HG03139 (cell line): ENCODE data around the gene OXA1L.
"Not testable (repeated sequence)": the region's sequence is repeated elsewhere in the genome, so short reads cannot be mapped to it uniquely, and the experiment has no call there.

Experiments used
- ATAC-seq: cut with Tn5 transposase; IDR thresholded peaks from one replicate; pipeline ENCODE4 v1.9.1; 2021; ENCODE audit not compliant: unreplicated experiment

Gene OXA1L

DNA sequence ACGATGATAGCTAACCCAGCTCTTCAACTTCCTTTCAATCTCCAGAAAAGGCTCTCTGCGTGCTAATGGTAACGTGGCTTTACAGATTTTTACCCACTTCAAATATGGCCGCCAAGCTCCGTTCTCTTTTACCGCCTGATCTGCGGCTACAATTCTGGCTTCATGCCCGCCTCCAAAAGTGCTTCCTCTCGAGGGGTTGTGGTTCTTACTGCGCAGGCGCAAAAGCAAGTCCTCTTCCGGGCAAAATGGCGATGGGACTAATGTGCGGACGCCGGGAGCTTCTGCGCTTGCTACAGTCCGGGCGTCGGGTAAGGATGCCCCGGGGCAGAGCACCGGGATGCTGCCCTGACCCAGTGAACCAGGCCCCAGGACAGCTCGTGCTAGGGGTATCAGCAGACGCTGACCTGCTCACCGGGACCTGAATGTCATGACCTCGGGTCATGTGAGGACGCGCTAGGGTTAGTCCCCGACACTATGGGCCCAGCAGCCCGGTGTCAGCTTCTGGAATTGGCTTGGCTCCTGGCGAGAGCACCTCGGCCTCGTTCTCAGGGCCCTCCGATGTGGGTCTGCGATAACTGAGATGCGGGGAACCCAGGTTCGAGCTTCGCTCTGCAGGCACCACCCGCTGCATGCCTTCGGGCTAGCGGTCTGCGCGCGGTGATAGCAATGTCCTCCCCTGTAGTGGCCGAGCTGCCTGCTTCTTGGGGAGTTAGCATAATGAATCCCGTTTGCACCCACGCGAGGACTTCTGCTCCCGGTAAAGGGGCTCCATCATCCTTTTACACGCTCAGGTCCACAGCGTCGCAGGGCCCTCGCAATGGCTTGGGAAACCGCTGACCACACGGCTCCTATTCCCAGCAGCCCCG is at the start of gene OXA1L:
Gene OXA1L (plus strand): TSS at position 232 of the 866 bp plus-strand sequence. CDS start 14 bp downstream, at position 246.
- ATAC-seq, result peak; percentile 64

- no peak for ATAC-seq
Measured at GRCh38 chr14:22718091-22718490, 48.4 kb upstream of the OXA1L start.

GRCh38 chr14:22721213-22721612 is 45.3 kb upstream of the OXA1L start:
- no peak for ATAC-seq

- ATAC-seq, result no peak
Measured at GRCh38 chr14:22723815-22724214, 42.7 kb upstream of the OXA1L start.

DNA sequence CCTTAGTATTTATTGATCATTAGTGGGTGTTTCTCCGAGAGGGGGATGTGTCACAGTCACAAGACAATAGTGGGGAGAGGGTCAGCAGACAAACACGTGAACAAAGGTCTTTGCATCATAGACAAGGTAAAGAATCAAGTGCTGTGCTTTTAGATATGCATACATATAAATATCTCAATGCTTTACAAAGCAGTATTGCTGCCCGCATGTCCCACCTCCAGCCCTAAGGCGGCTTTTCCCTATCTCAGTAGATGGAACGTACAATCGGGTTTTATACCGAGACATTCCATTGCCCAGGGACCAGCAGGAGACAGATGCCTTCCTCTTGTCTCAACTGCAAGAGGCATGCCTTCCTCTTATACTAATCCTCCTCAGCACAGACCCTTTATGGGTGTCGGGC is 41.6 kb upstream of the OXA1L start:
- ATAC-seq, result not testable (repeated sequence)

DNA sequence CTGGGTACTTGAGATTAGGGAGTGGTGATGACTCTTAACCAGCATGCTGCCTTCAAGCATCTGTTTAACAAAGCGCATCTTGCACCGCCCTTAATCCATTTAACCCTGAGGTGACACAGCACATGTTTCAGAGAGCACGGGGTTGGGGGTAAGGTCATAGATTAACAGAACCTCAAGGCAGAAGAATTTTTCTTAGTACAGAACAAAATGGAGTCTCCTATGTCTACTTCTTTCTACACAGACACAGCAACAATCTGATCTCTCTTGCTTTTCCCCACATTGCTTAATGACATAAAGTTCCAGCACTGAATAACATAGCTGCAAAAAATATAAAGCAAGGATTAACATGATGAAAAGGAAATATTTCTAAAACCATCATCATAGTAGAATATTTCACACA is 41.1 kb upstream of the OXA1L start:
- ATAC-seq, result not testable (repeated sequence)

- no peak for ATAC-seq
Measured at GRCh38 chr14:22726012-22726411, 40.5 kb upstream of the OXA1L start.

GRCh38 chr14:22732062-22732461 is 34.4 kb upstream of the OXA1L start:
- ATAC-seq, result not testable (repeated sequence)

DNA sequence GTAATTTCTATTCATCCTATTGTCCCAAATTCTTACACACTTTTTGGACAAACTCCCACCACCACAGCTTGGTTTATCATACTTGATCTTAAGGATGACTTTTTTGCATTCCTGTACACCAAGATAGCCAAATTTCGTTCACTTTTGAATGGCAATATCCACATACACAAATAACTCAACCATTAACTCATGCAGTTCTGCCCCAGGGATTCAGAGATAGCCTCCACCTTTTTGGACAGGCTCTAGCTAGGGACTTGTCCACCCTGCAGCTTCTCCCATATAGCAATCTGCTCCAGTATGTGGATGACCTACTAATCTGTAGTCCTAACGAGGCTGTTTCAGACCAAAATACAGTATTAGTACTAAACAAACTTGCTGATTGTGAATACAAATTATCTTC is 32.7 kb upstream of the OXA1L start:
- ATAC-seq, result no peak

- no peak for ATAC-seq
Measured at GRCh38 chr14:22735096-22735495, 31.4 kb upstream of the OXA1L start.

DNA sequence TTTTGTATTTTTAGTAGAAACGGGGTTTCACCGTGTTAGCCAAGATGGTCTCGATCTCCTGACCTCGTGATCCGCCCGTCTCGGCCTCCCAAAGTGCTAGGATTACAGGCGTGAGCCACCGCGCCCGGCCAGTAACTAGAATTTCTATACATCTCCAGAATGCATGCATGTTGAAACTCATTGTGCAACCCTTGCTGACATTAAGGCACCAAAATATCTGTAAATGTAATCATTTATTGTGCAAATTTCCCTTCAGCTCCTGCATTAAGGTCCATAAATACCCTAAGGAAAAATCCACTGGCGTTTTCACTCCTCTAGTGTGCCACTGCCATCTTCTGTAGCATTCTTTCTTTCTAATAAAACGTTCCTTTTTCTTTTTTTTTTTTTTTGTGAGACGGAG is 30.1 kb upstream of the OXA1L start:
- not testable (repeated sequence) for ATAC-seq

GRCh38 chr14:22737052-22737451 is 29.4 kb upstream of the OXA1L start:
- ATAC-seq, result peak; percentile 63

DNA sequence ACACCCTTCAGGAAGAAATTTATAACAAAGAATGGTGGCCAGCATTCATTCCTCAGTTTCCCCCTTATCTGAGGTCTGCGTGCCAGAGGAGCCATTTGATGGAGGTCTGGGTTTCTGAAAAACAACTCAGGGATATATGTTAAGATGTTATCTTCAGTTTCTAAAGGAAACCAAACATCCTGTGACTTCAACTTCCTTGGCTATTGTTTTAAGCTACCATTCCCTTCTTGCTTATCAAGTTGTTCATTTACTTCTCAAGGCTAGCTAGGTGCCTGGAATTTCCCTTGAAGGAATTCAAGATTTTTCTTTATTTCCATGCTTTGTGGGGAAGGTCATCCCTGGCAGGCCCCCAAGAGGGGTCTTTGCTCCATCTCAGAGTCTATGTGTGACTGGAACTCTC is 27.1 kb upstream of the OXA1L start:
- ATAC-seq, result no peak

GRCh38 chr14:22740020-22740419 is 26.5 kb upstream of the OXA1L start:
- ATAC-seq, result no peak

DNA sequence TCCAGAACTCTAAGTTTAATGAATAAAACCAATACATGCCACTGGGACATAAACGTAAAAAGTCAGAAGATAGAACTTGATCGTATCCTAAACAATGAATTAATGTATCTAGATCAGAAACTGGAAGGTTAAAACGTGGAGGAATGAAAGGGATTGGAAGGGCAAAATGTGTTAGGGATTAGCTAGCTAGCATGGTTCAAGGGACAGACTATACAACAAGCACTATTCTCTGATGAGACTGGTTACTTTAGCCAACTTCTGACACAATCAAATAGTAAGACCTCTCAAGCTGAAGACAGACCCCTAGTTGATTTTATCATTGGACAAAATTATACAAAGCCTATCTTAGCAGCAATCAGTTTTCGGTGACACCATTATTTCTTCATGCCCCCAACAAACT is 18.7 kb upstream of the OXA1L start:
- ATAC-seq, result no peak

DNA sequence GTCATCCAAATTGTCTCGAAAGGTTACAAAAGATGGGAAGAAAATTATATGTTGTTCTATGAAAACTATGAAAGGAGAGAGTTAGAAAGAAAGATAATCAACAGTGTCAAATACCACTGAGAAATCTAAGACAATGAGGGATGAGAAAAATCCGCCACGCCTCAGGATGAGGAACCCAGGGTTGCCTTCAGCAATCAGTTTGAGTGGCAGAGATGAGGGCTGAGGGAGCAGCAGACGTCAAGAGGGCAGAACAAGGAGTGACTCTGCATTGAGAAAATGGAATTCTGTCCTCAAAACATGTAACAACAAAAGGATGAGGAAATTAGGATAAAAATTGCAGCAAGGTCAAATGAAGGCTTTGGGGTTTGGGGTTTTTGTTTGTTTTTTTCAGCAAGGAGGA is 18.3 kb upstream of the OXA1L start:
- ATAC-seq, result no peak

DNA sequence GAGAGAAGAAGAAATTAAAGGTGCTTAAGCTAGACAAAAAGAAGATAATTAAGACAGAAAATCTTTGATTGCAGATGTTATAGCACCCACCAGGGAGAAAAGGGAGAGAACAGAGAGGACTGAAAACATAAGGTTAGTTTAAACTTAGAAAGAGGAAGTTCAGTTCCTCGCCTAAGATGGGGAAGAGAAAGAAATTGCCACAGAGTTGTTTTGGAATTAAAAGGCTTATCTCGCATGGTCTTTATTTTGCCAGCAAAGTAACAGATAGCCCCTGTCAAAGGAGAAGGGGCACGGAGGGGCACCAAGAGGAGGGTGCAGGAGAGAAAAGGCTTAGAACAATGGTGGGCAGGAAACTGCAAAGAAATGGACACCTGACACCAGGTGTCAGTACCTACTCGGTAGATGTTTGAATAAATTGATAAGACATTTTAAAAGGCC is 17.8 kb upstream of the OXA1L start:
- no peak for ATAC-seq

- no peak for ATAC-seq
Measured at GRCh38 chr14:22752422-22752821, 14.1 kb upstream of the OXA1L start.

DNA sequence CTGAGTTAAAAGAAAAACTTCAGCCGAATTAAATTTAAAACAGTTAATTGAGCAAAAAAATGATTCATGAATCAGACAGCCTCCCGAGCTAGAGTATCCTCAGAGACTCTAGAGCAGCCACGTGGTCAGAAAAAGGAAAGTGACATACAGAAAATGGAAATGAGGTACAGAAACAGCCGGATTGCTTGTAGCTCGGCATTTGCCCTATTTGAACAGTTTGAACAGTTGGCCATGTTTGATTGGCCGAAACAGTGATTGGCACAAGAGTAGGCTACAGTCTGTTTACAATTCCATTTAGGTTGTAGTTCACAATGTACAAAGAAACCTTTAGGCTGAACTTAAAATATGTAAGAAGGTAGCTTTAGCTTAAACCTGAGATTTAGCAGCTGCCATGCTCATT is 12.9 kb upstream of the OXA1L start:
- no peak for ATAC-seq

DNA sequence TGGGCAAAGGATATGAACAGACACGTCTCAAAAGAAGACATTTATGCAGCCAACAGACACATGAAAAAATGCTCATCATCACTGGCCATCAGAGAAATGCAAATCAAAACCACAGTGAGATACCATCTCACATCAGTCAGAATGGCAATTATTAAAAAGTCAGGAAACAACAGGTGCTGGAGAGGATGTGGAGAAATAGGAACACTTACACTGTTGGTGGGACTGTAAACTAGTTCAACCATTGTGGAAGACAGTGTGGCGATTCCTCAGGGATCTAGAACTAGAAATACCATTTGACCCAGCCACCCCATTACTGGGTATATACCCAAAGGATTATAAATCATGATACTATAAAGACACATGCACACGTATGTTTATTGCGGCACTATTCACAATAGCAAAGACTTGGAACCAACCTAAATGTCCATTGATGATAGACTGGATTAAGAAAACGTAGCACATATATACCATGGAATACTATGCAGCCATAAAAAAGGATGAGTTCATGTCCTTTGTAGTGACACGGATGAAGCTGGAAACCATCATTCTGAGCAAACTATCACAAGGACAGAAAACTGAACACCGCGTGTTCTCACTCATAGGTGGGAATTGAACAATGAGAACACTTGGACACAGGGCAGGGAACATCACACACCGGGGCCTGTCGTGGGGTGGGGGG is 8.4 kb upstream of the OXA1L start:
- ATAC-seq, result not testable (repeated sequence)

- ATAC-seq, result no peak
Measured at GRCh38 chr14:22761734-22762133, 4.8 kb upstream of the OXA1L start.

DNA sequence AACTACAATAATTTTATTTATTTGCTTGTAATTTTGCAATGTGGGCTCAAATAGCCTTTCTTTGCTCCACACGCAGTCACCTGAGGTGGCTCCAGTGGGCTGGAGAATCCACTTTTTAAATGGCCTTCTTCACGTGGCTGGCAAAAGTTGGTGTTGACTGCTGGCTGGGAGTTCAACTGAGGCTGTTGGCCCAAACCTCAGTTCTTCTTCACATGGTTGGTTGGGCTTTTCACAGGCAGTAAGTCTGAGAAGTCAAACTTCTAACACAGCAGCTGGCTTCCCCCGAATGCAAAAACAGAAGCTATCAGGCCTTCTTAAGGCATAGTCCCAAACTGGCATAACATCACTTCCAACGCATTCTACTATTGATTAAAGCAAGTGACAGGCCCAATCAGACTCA is 2.1 kb upstream of the OXA1L start:
- ATAC-seq, result no peak

GRCh38 chr14:22767323-22767589 is 768 bp downstream of the OXA1L start:
- no peak for ATAC-seq
